Head of caudate nucleus (tissue), 42 donors: ENCODE data around the gene NSMF.
"Not testable (repeated sequence)": the region's sequence is repeated elsewhere in the genome, so short reads cannot be mapped to it uniquely, and the experiment has no call there.

Experiments used
- DNase-seq, 42 donors: peaks; one replicate each; pipeline versions ENCODE4 v3.0.0 to v3.0.0-alpha.2; 2020 to 2021; ENCODE audit warnings: mixed read lengths in 7 of 42
- intact Hi-C: fragments of 100-400 bp; cut with DNase I; formaldehyde crosslinking; loops from one replicate; pipeline ENCODE4 v1.15.0; 2022

Gene NSMF

GRCh38 chr9:137479892-137480685 lies 21.0 kb upstream of the NSMF start:
- DNase-seq: no peak
- intact Hi-C loops: no loop called here

GRCh38 chr9:137478962-137479861 lies 20.1 kb upstream of the NSMF start:
- intact Hi-C loops: no loop called here
- DNase-seq: peak in 12 of 42 donors; percentile 28 to 66 (median 42)

GRCh38 chr9:137478613-137478961 lies 19.5 kb upstream of the NSMF start:
- no peak for DNase-seq
- intact Hi-C loops: no loop called here

DNA sequence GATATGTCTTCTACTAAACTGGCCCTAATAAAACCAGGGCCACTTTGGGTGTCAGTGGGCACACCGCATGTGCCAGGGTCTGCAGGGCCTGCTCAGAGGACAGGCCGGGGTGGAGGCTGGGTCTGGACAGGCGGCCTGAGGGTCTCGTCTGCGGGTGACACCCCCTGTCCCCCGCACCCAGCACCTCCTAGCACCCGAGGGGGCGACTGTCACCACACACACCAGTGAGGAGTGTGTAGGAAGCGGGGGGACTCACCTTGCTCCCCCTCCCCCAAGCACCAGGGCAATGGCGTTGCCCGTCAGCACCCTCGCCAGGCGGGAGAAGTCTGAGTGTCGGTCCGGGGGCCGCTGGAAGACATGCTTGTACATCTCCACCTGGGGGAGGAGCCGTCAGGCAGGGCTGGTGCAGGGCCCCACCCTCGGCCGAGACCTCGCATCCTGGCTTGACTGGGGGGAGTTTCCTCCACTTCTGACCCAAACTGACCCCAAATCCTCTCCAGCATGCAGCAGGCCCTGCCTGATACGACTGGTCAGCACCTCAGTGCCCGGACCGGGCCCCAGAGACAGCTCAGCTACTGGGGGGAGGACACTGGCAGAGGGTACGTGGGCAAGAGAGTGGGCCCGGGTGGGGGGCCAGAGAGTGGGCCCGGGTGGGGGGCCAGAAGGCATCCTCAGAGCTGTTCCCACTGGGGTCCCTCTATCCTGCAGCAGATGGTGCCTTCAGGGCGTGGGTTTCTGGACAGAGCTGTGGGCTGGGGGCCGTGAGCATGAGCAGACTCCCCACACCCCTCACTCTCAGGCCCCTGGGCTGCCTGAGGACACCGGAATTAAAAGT lies 18.9 kb upstream of the NSMF start:
- intact Hi-C loops: no loop called here
- DNase-seq: no peak

DNA sequence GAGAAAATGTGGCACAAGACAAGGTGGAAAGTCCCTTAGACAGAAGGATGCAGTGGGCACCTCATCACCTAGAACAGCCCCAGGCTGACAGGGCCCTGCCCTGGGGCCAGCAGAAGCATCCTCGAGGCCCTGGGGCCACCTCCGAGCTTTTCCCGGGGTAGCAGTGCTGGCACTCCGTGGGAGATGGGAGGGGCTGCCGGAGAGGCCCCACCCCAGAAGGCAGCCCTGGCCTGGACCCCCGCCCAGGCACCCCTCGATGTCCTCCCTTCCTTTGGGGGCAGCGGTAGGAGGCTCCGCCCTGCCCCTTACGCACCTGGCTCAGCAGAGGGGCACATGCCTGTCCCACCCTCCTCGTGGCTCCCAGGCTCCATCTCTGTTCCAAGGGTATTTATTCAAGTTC lies 17.7 kb upstream of the NSMF start:
- intact Hi-C loops: no loop called here
- DNase-seq: no peak

DNA sequence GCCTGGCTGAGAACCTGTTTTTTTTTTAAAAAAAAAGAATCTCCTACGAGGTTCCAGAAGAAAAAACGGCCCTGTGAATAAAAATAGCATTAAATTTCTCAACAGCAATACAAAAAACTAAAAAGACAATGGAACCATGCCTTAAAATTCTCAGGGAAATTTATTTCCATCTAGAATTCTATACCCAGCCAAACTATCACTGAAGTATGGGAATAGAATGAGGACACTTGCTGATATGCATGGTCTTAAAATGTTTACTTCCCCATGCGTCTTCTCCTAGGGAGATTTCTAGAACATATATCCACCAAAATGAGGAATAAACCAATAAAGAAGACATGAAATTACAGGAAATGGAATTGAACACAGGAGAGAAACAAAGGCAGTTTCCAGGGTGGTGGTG lies 16.5 kb upstream of the NSMF start:
- DNase-seq: no peak
- intact Hi-C loops: no loop called here

DNA sequence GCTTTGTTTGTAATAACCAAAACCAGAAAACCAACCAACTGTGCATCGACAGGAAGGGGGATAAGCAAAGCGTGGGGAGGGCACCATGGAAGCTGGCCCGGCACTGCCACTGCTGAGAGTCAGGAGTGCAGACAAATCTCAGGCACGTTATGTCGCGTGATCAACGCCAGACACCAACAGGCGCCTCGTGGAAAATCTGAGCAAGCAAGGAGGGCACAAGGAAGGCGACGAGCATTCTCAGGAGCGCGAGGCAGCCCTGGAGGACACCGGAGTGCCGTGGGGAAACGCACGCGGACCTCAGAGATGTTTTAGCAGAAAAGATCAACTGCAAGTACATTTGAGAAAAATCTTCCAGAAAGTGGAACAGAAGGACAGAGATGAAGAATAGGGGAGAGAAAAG lies 15.1 kb upstream of the NSMF start:
- no peak for DNase-seq
- intact Hi-C loops: no loop called here

- intact Hi-C loops: no loop called here
- no peak for DNase-seq
Observed at GRCh38 chr9:137470785-137471184, 11.7 kb upstream of the NSMF start.

DNA sequence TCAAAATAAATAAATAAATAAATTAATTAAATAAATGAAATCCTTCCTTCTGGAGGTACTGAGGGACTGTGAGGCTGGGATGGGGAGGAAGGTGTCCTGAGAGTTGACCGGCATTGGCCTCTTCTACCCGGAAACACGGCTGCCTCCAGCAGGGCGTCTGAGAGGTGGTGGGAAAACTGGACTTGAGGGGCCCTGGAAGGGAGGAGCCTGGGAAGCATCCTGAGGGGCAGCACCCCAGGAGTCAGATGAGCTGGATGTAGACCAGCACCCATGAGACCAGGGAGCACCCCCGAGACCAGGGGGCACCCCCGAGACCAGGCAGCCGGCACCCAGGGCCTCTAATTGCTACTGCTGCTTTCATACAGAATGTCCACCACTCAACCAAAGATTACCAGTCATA lies 8.8 kb upstream of the NSMF start:
- intact Hi-C loops: no loop called here
- DNase-seq: no peak

GRCh38 chr9:137467161-137467581 lies 8.0 kb upstream of the NSMF start:
- DNase-seq: no peak
- intact Hi-C loops: no loop called here

- intact Hi-C loops: not testable (repeated sequence)
- peak in 1 of 42 donors; percentile 23 for DNase-seq
Observed at GRCh38 chr9:137466389-137467085, 7.4 kb upstream of the NSMF start.

DNA sequence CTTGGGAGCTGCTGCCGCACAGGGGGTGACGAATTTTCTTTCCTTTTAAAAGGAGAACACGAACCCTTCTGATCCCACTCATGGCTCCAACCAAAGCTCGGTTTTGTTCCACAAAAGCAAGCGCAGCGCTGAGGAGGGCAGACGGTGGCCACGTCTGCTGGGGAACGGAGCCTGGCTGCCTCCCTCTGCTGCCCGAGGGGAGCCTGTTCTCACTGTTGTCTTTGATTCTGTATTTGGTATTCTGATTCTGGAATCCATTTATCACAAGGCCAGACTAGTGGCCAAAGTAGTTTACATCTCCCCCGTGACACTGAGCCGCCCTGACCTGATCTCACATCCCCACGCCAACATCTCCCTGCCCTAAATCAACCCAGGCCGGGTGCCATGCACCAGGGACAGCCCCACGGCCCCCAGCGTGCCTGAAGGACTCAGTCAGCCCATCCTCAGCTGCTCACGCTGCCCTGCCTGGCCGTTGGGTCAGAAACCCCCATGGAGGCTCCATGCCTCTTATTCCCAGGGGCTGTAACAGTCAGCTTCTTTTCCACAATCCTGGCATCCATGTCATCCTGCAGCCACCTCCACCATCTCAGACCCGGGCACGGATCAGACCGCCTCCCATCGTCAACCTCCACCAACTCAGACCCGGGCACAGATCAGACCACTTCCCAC lies 6.7 kb upstream of the NSMF start:
- intact Hi-C loops: no loop called here
- DNase-seq: peak in 1 of 42 donors; percentile 27

DNA sequence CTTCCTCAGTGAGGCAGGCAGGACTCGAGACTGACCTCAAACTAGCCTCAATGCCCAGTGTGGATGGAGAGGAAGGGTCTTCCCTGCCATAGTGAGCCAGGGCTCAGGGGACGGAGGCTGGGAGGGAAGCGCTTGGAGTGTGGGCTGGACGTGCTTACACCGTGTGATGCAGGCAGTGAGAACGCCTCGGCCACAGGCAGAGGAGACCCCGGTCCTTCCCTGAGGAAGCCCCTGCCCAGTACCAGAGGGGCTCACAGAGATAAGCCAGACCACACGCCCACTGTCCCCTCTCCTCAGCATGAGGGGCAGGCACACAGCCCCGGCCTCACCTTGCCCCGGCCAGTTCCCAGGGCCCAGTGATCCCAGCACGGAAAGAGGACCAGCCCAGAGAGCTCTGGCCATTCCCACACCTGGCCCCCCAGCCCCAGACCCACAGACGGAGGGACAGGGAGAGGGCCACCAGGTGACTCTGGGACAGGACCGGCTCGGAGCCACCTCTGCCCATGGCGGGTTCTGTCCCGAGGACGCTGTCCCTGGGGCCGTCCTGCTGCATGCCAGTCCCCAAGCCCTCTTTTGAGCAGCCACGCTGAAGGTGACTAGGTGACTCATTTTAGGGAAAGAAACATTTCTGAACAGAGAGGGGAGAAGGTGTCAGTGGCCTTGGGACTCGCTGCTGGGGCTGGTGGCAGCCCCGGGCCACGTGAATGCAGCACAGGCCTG lies 6.0 kb upstream of the NSMF start:
- DNase-seq: no peak
- intact Hi-C loops: no loop called here

DNA sequence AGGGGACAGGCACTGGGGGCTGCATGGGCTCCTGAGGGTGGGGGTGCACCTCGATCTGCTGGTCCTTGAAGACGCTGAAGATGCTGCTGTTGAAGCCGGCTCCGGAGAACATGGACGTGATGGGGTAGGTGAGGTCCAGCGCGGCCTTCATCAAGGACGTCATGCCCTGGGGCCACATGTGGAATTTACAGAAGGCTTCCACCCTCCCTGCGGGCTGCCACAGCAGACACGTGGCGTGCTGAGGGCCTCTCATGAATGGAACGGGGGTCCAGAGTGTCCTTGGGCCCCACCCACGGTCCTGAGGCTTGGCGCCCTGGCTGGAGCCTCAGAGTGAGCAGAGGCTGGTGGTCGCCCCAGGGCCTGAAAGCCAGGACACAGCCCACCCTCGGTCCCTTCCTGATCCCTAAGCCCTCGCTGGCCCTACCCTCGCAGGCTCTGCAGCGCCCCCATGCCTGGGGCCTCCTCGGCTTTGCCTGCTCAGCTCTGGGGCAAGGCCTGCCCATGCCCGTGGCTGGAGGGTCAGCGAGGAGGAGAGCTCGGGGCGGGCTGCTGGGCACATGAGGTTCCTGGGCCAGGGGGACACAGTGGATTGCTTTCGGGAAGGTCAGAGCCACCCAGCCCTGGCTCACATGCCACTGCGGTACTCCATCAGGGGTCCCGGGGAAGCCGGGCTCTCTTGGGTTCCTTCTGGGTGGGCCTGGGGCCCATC lies 5.3 kb upstream of the NSMF start:
- intact Hi-C loops: no loop called here

GRCh38 chr9:137463931-137464290 lies 4.8 kb upstream of the NSMF start:
- intact Hi-C loops: no loop called here
- DNase-seq: peak in 1 of 42 donors; percentile 4

More for the DNA sequence above, 5.3 kb upstream of the NSMF start:
- DNase-seq: no peak

GRCh38 chr9:137462986-137463930 lies 4.1 kb upstream of the NSMF start:
- DNase-seq: peak in 1 of 42 donors; percentile 2
- intact Hi-C loops: no loop called here
